HCT116 (cell line): ENCODE data around the gene CDS1. TPM values are rescaled to one million over a fixed set of nuclear protein-coding genes. Genes with fewer than 3 reads are reported as not detected.

Source experiments
- ATAC-seq: fragments of 200-7000 bp; cut with Tn5 transposase; 2 replicates; pipeline ENCODE4 v1.9.1; 2020; ENCODE audit warnings: mild to moderate bottlenecking, moderate library complexity
- BruUV-seq: library from RNA; stranded (reverse); fragments of 400-500 nt; replicated peaks from 2 replicates; lab custom pipeline; 2021; lab: Mats Ljungman, UMichigan
- CTCF ChIA-PET: fragments of 300-600 bp; sonication (Branson Sonifier 250); formaldehyde crosslinking; loops from one replicate; lab custom pipeline; 2021; ENCODE audit warnings: antibody characterized with exemption; lab: Charles Lee
- POLR2A ChIA-PET: fragments of 300-600, 350-600 bp; sonication (Branson Sonifier 250); formaldehyde crosslinking; loops from one replicate; lab custom pipeline; 2021; ENCODE audit warnings: antibody characterized with exemption; lab: Charles Lee
- RAD21 ChIA-PET, 2 experiments: fragments of 300-600 bp; sonication (Branson Sonifier 250); formaldehyde crosslinking; loops; one replicate each; lab custom pipeline; 2023; ENCODE audit warnings: low total read pairs in 2 of 2; ENCODE audit not compliant: uncharacterized antibody in 2 of 2, unreplicated experiment in 2 of 2, low non-redundant PET in 1 of 2; lab: Charles Lee
- DNase-seq: peaks from one replicate; pipeline ENCODE4 v3.0.0-alpha.2; 2010; ENCODE audit warnings: low read depth, low spot score
- H2AFZ ChIP-seq: fragments of 200-600 bp; shearing (Covaris generic), sonication (generic); 2 replicates; pipeline ENCODE4 v1.6.1; 2017; ENCODE audit warnings: low read depth, mixed run types, mixed read lengths, antibody characterized with exemption, low read length; ENCODE audit not compliant: poor library complexity, severe bottlenecking
- H3K27ac ChIP-seq: 2 replicates; pipeline ENCODE4 v1.5.1; 2012; ENCODE audit warnings: low read depth, low read length
- H3K27me3 ChIP-seq: fragments of 200-600 bp; sonication (generic); 2 replicates; pipeline ENCODE4 v1.6.1; 2016; ENCODE audit warnings: mixed run types, low read length, mixed read lengths; ENCODE audit not compliant: insufficient read depth
- H3K36me3 ChIP-seq, 2 experiments: fragments of 200-500 bp in 1 of 2; fragments of 200-600 bp in 1 of 2; sonication (Bioruptor generic) in 1 of 2; sonication (generic) in 1 of 2; 2 replicates each; pipeline versions ENCODE4 v1.5.1 to v1.6.1; 2014 to 2016; ENCODE audit warnings: low read length in 2 of 2, inconsistent platforms in 1 of 2, mixed read lengths in 1 of 2, mixed run types in 1 of 2; ENCODE audit not compliant: insufficient read depth in 2 of 2, control insufficient read depth in 1 of 2
- H3K4me1 ChIP-seq, 2 experiments: fragments of 200-600 bp in 1 of 2; sonication (generic) in 1 of 2; 2 replicates each; pipeline versions ENCODE4 v1.5.1 to v1.6.1; 2012 to 2017; ENCODE audit warnings: low read length in 2 of 2, inconsistent platforms in 1 of 2, mild to moderate bottlenecking in 1 of 2, mixed read lengths in 1 of 2, mixed run types in 1 of 2, moderate library complexity in 1 of 2; ENCODE audit not compliant: insufficient read depth in 2 of 2, control insufficient read depth in 1 of 2
- H3K4me2 ChIP-seq: fragments of 200-600 bp; sonication (generic); 2 replicates; pipeline ENCODE4 v1.6.1; 2017; ENCODE audit warnings: mixed run types, low read length, mixed read lengths
- H3K4me3 ChIP-seq, 2 experiments: fragments of 200-600 bp in 1 of 2; sonication (generic) in 1 of 2; replicated peaks in 1 of 2; 2 replicates each; pipeline ENCODE4 v1.5.1; 2011 to 2016; ENCODE audit warnings: low read length in 2 of 2, control low read depth in 1 of 2, low read depth in 1 of 2, mild to moderate bottlenecking in 1 of 2, mixed read lengths in 1 of 2, mixed run types in 1 of 2
- H3K79me2 ChIP-seq: fragments of 200-600 bp; sonication (generic); 2 replicates; pipeline ENCODE4 v1.6.1; 2017; ENCODE audit warnings: mild to moderate bottlenecking, mixed run types, low read length, moderate library complexity, mixed read lengths; ENCODE audit not compliant: insufficient read depth
- H3K9ac ChIP-seq: fragments of 200-600 bp; sonication (generic); 2 replicates; pipeline ENCODE4 v1.6.1; 2016; ENCODE audit warnings: low read length, mixed read lengths
- H3K9me2 ChIP-seq: fragments of 200-600 bp; sonication (generic), shearing (Covaris generic); 2 replicates; pipeline ENCODE4 v1.6.1; 2017; ENCODE audit warnings: mixed run types, mild to moderate bottlenecking, moderate library complexity; ENCODE audit not compliant: insufficient read depth
- H3K9me3 ChIP-seq, 2 experiments: fragments of 200-500 bp in 1 of 2; fragments of 200-600 bp in 1 of 2; sonication (Bioruptor generic) in 1 of 2; sonication (generic) in 1 of 2; 2 replicates each; pipeline ENCODE4 v1.6.1; 2014 to 2017; ENCODE audit warnings: low read length in 2 of 2, mixed read lengths in 2 of 2, inconsistent platforms in 1 of 2, low read depth in 1 of 2, mild to moderate bottlenecking in 1 of 2, mixed run types in 1 of 2, moderate library complexity in 1 of 2; ENCODE audit not compliant: control insufficient read depth in 1 of 2, insufficient read depth in 1 of 2
- H4K20me1 ChIP-seq: fragments of 200-600 bp; sonication (generic), shearing (Covaris generic); 2 replicates; pipeline ENCODE4 v1.6.1; 2017; ENCODE audit warnings: mixed run types, mild to moderate bottlenecking, moderate library complexity; ENCODE audit not compliant: insufficient read depth
- CBX3 ChIP-seq: IDR thresholded peaks from 2 replicates; pipeline ENCODE4 v1.6.1; 2012; ENCODE audit warnings: low read depth
- EGR1 ChIP-seq: IDR thresholded peaks from 2 replicates; pipeline ENCODE4 v1.6.1; 2012; ENCODE audit warnings: low read depth
- EZH2 ChIP-seq: fragments of 200-600 bp; sonication (generic); IDR thresholded peaks from 2 replicates; pipeline ENCODE4 v1.6.1; 2017; ENCODE audit warnings: antibody characterized with exemption, mixed run types
- EZH2phosphoT487 ChIP-seq: fragments of 200-600 bp; IDR thresholded peaks from 2 replicates; pipeline ENCODE4 v1.6.1; 2018; ENCODE audit warnings: antibody characterized with exemption, borderline replicate concordance
- JUND ChIP-seq: IDR thresholded peaks from 2 replicates; pipeline ENCODE4 v1.6.1; 2012
- POLR2A ChIP-seq: IDR thresholded peaks from 2 replicates; pipeline ENCODE4 v1.7.0; 2011; ENCODE audit warnings: borderline replicate concordance; ENCODE audit not compliant: insufficient read depth, insufficient read length; ENCODE audit errors: extremely low read depth
- POLR2AphosphoS5 ChIP-seq: IDR thresholded peaks from 2 replicates; pipeline ENCODE4 v1.6.1; 2011; ENCODE audit warnings: mild to moderate bottlenecking, low read depth, low read length, moderate library complexity
- SP1 ChIP-seq: IDR thresholded peaks from 2 replicates; pipeline ENCODE4 v1.6.1; 2012; ENCODE audit warnings: low read depth
- ZFX ChIP-seq: fragments of 450-650 bp; IDR thresholded peaks from 2 replicates; pipeline ENCODE4 v1.6.1; 2017
- ZNF274 ChIP-seq: fragments of 200-500 bp; sonication (Bioruptor generic); IDR thresholded peaks from 2 replicates; pipeline ENCODE4 v1.6.1; 2014; ENCODE audit warnings: mild to moderate bottlenecking, low read depth, low read length, inconsistent platforms
- intact Hi-C: fragments of 100-400 bp; cut with micrococcal nuclease; formaldehyde crosslinking; loops from 2 replicates; pipeline ENCODE4 v1.10.0; 2022
- total RNA-seq: library from RNA; stranded (reverse); gene quantifications from one replicate; pipeline ENCODE4 v1.2.1, GENCODE V29; 2021; ENCODE audit not compliant: unreplicated experiment
- TF ChIP-seq, protein P1 (sequence below): IDR thresholded peaks from 2 replicates; pipeline ENCODE4 v1.6.1; 2012
- TF ChIP-seq, protein P2 (sequence below): IDR thresholded peaks from 2 replicates; pipeline ENCODE4 v1.6.1; 2012; ENCODE audit warnings: low read depth
- TF ChIP-seq, protein P3 (sequence below), 3 experiments: fragments of 200-600 bp in 1 of 3; sonication (generic) in 1 of 3; IDR thresholded peaks in 2 of 3; conservative IDR thresholded peaks in 1 of 3; 2 replicates each; pipeline ENCODE4 v1.5.1; 2012 to 2017; ENCODE audit warnings: low read depth in 2 of 3, low read length in 2 of 3, antibody characterized with exemption in 1 of 3, borderline replicate concordance in 1 of 3, control low read depth in 1 of 3, mild to moderate bottlenecking in 1 of 3, mixed read lengths in 1 of 3, mixed run types in 1 of 3, moderate library complexity in 1 of 3; ENCODE audit not compliant: insufficient read depth in 1 of 3
- TF ChIP-seq, protein P4 (sequence below): IDR thresholded peaks from 2 replicates; pipeline ENCODE4 v1.6.1; 2012
- TF ChIP-seq, protein P5 (sequence below): IDR thresholded peaks from 2 replicates; pipeline ENCODE4 v1.6.1; 2011; ENCODE audit warnings: mild to moderate bottlenecking, low read length, moderate library complexity; ENCODE audit not compliant: insufficient replicate concordance; ENCODE audit errors: extremely low read depth

Gene CDS1
- total RNA-seq, 1 experiment from 2014 or later = 14.6 TPM

DNA sequence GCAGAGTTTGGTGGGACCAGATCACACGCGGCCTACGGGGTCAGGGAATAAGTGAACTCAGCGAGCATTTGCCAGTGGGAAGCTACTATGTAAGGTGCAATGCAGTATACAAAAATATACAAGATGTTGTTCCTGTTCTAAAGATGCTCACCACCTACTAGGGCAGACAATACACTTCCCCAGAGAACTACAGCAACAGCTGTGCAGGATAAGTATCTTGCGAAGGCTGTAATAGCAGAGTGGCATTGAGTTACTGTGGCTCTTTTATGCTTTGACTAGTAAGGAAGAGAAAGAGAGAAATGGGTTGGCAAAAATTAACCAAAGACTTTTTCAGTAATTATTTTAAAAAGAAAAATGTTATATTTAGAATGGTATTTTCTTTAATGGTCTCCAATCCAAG lies 61.2 kb downstream of the CDS1 start:
- no peak overlapping the region for H2AFZ ChIP-seq
- ChIA-PET CTCF (no interaction called here), POLR2A (no interaction called here), RAD21 (no interaction called here)
- no peak overlapping the region for H3K4me2 ChIP-seq
- H3K79me2 ChIP-seq = no peaks in the 10 kb centered on the region
- H3K36me3 ChIP-seq = no peaks in the 10 kb centered on the region
- no peak overlapping the region for H3K9ac ChIP-seq
- no peaks in the 10 kb centered on the region for H3K9me2 ChIP-seq
- no peak for ATAC-seq
- DNase-seq = no peak
- no peaks in the 10 kb centered on the region for H3K4me1 ChIP-seq
- no peaks in the 10 kb centered on the region for H3K9me3 ChIP-seq
- intact Hi-C loops = no loop called here
- H3K4me3 ChIP-seq = no peak overlapping the region
- no peaks in the 10 kb centered on the region for H3K27me3 ChIP-seq
- no TSS peak for BruUV-seq
- H4K20me1 ChIP-seq = no peaks in the 10 kb centered on the region
- TF ChIP-seq, protein P1, sequence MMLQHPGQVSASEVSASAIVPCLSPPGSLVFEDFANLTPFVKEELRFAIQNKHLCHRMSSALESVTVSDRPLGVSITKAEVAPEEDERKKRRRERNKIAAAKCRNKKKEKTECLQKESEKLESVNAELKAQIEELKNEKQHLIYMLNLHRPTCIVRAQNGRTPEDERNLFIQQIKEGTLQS = no peak
- TF ChIP-seq, protein P2, sequence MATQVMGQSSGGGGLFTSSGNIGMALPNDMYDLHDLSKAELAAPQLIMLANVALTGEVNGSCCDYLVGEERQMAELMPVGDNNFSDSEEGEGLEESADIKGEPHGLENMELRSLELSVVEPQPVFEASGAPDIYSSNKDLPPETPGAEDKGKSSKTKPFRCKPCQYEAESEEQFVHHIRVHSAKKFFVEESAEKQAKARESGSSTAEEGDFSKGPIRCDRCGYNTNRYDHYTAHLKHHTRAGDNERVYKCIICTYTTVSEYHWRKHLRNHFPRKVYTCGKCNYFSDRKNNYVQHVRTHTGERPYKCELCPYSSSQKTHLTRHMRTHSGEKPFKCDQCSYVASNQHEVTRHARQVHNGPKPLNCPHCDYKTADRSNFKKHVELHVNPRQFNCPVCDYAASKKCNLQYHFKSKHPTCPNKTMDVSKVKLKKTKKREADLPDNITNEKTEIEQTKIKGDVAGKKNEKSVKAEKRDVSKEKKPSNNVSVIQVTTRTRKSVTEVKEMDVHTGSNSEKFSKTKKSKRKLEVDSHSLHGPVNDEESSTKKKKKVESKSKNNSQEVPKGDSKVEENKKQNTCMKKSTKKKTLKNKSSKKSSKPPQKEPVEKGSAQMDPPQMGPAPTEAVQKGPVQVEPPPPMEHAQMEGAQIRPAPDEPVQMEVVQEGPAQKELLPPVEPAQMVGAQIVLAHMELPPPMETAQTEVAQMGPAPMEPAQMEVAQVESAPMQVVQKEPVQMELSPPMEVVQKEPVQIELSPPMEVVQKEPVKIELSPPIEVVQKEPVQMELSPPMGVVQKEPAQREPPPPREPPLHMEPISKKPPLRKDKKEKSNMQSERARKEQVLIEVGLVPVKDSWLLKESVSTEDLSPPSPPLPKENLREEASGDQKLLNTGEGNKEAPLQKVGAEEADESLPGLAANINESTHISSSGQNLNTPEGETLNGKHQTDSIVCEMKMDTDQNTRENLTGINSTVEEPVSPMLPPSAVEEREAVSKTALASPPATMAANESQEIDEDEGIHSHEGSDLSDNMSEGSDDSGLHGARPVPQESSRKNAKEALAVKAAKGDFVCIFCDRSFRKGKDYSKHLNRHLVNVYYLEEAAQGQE = no peak
- TF ChIP-seq JUND (no peak), ZFX (no peak), EZH2 (no peak), EZH2phosphoT487 (no peak), ZNF274 (no peak), POLR2A (no peak), EGR1 (no peak), POLR2AphosphoS5 (no peak), CBX3 (no peak), SP1 (no peak)
- TF ChIP-seq, protein P3, sequence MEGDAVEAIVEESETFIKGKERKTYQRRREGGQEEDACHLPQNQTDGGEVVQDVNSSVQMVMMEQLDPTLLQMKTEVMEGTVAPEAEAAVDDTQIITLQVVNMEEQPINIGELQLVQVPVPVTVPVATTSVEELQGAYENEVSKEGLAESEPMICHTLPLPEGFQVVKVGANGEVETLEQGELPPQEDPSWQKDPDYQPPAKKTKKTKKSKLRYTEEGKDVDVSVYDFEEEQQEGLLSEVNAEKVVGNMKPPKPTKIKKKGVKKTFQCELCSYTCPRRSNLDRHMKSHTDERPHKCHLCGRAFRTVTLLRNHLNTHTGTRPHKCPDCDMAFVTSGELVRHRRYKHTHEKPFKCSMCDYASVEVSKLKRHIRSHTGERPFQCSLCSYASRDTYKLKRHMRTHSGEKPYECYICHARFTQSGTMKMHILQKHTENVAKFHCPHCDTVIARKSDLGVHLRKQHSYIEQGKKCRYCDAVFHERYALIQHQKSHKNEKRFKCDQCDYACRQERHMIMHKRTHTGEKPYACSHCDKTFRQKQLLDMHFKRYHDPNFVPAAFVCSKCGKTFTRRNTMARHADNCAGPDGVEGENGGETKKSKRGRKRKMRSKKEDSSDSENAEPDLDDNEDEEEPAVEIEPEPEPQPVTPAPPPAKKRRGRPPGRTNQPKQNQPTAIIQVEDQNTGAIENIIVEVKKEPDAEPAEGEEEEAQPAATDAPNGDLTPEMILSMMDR (IDR thresholded peaks at IDR 0.05 in 2 of 3, conservative IDR thresholded peaks at IDR 0.05 in 1 of 3; ENCODE audit: borderline replicate concordance in 1 of 3, insufficient read depth in 1 of 3, low read depth in 2 of 3, low read length in 2 of 3) = no peak
- TF ChIP-seq, protein P4, sequence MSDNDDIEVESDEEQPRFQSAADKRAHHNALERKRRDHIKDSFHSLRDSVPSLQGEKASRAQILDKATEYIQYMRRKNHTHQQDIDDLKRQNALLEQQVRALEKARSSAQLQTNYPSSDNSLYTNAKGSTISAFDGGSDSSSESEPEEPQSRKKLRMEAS = no peak
- TF ChIP-seq, protein P5, sequence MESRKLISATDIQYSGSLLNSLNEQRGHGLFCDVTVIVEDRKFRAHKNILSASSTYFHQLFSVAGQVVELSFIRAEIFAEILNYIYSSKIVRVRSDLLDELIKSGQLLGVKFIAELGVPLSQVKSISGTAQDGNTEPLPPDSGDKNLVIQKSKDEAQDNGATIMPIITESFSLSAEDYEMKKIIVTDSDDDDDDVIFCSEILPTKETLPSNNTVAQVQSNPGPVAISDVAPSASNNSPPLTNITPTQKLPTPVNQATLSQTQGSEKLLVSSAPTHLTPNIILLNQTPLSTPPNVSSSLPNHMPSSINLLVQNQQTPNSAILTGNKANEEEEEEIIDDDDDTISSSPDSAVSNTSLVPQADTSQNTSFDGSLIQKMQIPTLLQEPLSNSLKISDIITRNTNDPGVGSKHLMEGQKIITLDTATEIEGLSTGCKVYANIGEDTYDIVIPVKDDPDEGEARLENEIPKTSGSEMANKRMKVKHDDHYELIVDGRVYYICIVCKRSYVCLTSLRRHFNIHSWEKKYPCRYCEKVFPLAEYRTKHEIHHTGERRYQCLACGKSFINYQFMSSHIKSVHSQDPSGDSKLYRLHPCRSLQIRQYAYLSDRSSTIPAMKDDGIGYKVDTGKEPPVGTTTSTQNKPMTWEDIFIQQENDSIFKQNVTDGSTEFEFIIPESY = no peak
- H3K27ac ChIP-seq = no peak overlapping the region
